GM23248 (cell line): Measurements from ENCODE around the gene NTF4. TPM values are rescaled to one million over a fixed set of nuclear protein-coding genes. Genes with fewer than 3 reads are reported as not detected.

Source experiments
- DNase-seq: peaks from one replicate; pipeline ENCODE4 v3.0.0-alpha.2; 2015
- H2AFZ ChIP-seq: fragments of 200-600 bp; sonication (generic); 2 replicates; pipeline ENCODE4 v1.6.1; 2016; ENCODE audit warnings: antibody characterized with exemption
- H3F3A ChIP-seq: fragments of 200-600 bp; sonication (generic); 2 replicates; pipeline ENCODE4 v1.6.1; 2016; ENCODE audit warnings: mild to moderate bottlenecking, antibody characterized with exemption, mixed run types; ENCODE audit not compliant: insufficient read depth
- H3K27ac ChIP-seq: fragments of 200-600 bp; sonication (generic); 2 replicates; pipeline ENCODE4 v1.5.1; 2016; ENCODE audit warnings: mild to moderate bottlenecking
- H3K27me3 ChIP-seq: fragments of 200-600 bp; sonication (generic); replicated peaks from 2 replicates; pipeline ENCODE4 v1.6.1; 2016; ENCODE audit warnings: mild to moderate bottlenecking; ENCODE audit not compliant: insufficient read depth
- H3K36me3 ChIP-seq: fragments of 200-600 bp; sonication (generic); 2 replicates; pipeline ENCODE4 v1.6.1; 2016; ENCODE audit warnings: low read depth, mild to moderate bottlenecking
- H3K4me1 ChIP-seq: fragments of 200-600 bp; sonication (generic); 2 replicates; pipeline ENCODE4 v1.6.1; 2016; ENCODE audit warnings: mild to moderate bottlenecking; ENCODE audit not compliant: insufficient read depth
- H3K4me2 ChIP-seq: fragments of 200-600 bp; sonication (generic); one replicate; pipeline ENCODE4 v1.6.1; 2016; ENCODE audit warnings: mild to moderate bottlenecking; ENCODE audit not compliant: unreplicated experiment
- H3K4me3 ChIP-seq: fragments of 200-600 bp; sonication (generic); 2 replicates; pipeline ENCODE4 v1.5.1; 2016; ENCODE audit warnings: mild to moderate bottlenecking
- H3K79me2 ChIP-seq: fragments of 200-600 bp; sonication (generic); 2 replicates; pipeline ENCODE4 v1.6.1; 2016; ENCODE audit warnings: mild to moderate bottlenecking; ENCODE audit not compliant: insufficient read depth
- H3K9ac ChIP-seq: fragments of 200-600 bp; sonication (generic); 2 replicates; pipeline ENCODE4 v1.6.1; 2016; ENCODE audit warnings: mild to moderate bottlenecking
- H3K9me2 ChIP-seq: fragments of 200-600 bp; sonication (generic); 2 replicates; pipeline ENCODE4 v1.6.1; 2016; ENCODE audit warnings: mixed run types, mild to moderate bottlenecking, moderate library complexity; ENCODE audit not compliant: insufficient read depth
- H3K9me3 ChIP-seq: fragments of 200-600 bp; sonication (generic); one replicate; pipeline ENCODE4 v1.6.1; 2017; ENCODE audit warnings: low read depth
- H4K20me1 ChIP-seq: fragments of 200-600 bp; sonication (generic); 2 replicates; pipeline ENCODE4 v1.6.0; 2016; ENCODE audit not compliant: insufficient read depth
- EZH2 ChIP-seq: fragments of 200-600 bp; sonication (generic); IDR thresholded peaks from 2 replicates; pipeline ENCODE4 v1.6.1; 2018; ENCODE audit warnings: antibody characterized with exemption, mild to moderate bottlenecking; ENCODE audit not compliant: insufficient read depth, poor library complexity, severe bottlenecking
- EZH2phosphoT487 ChIP-seq: fragments of 200-600 bp; sonication (generic); IDR thresholded peaks from 2 replicates; pipeline ENCODE4 v1.6.1; 2018; ENCODE audit warnings: antibody characterized with exemption, moderate library complexity, mild to moderate bottlenecking, low read depth; ENCODE audit not compliant: insufficient read depth
- WGBS, 2 experiments: methylation state at CpG; one replicate each; pipeline ENCODE4 v1.1.6; 2015 to 2017; ENCODE audit warnings: low lambda C conversion rate in 2 of 2, low coverage in 1 of 2; ENCODE audit errors: missing lambda C conversion rate in 2 of 2; 5-methylcytosine and 5-hydroxymethylcytosine counted together
- in situ Hi-C: fragments of 300-500 bp; cut with MboI; formaldehyde crosslinking; loops from 2 replicates; pipeline ENCODE4 v1.15.0; 2020
- polyA plus RNA-seq: library from polyadenylated mRNA; unstranded; fragments of >200 nt; fragmentation: Nextera tagmentation; extraction: Ambion mirVana; gene quantifications from 2 replicates; pipeline ENCODE4 v1.2.1, GENCODE V29; 2016
- total RNA-seq: library from RNA; depleted of rRNA; stranded (reverse); fragments of >200 nt; shearing (Covaris generic); gene quantifications from 2 replicates; pipeline ENCODE4 v1.2.3, GENCODE V29; 2014

The NTF4 gene
- total and polyA plus RNA-seq, 2 experiments from 2014 or later, result 0.51 TPM; not detected in 1

DNA sequence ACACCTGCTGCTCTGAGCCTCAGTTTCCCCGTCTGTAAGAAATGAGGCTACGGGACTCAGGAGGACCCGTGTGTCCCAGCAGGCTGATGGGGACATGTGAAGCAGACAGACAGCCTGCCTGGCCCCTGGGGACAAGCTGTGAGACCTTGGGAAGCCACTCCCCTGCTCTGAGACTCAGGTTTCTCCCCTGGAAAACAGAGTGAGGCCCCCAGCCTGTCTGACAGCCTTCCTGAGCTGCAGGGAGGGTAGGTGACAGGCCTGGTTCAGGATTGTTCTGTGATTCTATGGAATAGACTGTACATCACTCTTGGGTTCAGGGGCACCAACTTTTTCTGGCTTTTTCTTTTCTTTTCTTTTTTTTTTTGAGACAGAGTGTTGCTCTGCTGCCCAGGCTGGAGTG lies 2.9 kb upstream of the NTF4 start:
- Histone ChIP-seq H2AFZ (no peak overlapping the region), H3F3A (peaks cover 6% of the 10 kb centered on the region; the same call in 1 of the 2 replicates), H3K4me2 (no peak overlapping the region), H3K4me3 (no peak overlapping the region), H3K27ac (no peak overlapping the region), H4K20me1 (no peaks in the 10 kb centered on the region), H3K9ac (no peak overlapping the region), H3K4me1 (no peaks in the 10 kb centered on the region), H3K79me2 (no peaks in the 10 kb centered on the region), H3K9me2 (no peaks in the 10 kb centered on the region), H3K36me3 (no peaks in the 10 kb centered on the region), H3K9me3 (no peaks in the 10 kb centered on the region), H3K27me3 (no peaks in the 10 kb centered on the region)
- WGBS, 2 experiments, result 29 to 31% methylated on average over 3 of the region's 3 CpGs
- TF ChIP-seq EZH2, result no peak
- no peak for TF ChIP-seq EZH2phosphoT487
- in situ Hi-C loops, result no loop called here
- DNase-seq, result no peak

- Histone ChIP-seq H3F3A (peaks cover 6% of the 10 kb centered on the region; the same call in 1 of the 2 replicates), H3K4me3 (no peak overlapping the region), H4K20me1 (no peaks in the 10 kb centered on the region), H3K9me3 (no peaks in the 10 kb centered on the region), H3K4me1 (no peaks in the 10 kb centered on the region), H3K4me2 (no peak overlapping the region), H3K36me3 (no peaks in the 10 kb centered on the region), H2AFZ (no peak overlapping the region), H3K27ac (no peak overlapping the region), H3K9me2 (no peaks in the 10 kb centered on the region), H3K79me2 (peaks cover 2% of the 10 kb centered on the region; the same call in 1 of the 2 replicates), H3K27me3 (no peaks in the 10 kb centered on the region), H3K9ac (no peak overlapping the region)
- no peak for DNase-seq
- WGBS, 2 experiments, result 70% methylated on average over 13 of the region's 13 CpGs
- in situ Hi-C loops, result no loop called here
- TF ChIP-seq EZH2 (no peak), EZH2phosphoT487 (no peak)
Observed at GRCh38 chr19:49065905-49066512, 1.4 kb upstream of the NTF4 start.

GRCh38 chr19:49064029-49064629 lies 489 bp downstream of the NTF4 start:
- peak overlapping the region; percentile 57 for H3K4me3 ChIP-seq
- 40 to 50% methylated on average over 7 to 9 of the region's 10 CpGs for WGBS, 2 experiments
- in situ Hi-C loops, result no loop called here

GRCh38 chr19:49061445-49061844 lies 3.2 kb downstream of the NTF4 start:
- H3F3A ChIP-seq, result no peaks in the 10 kb centered on the region
- no peak for DNase-seq
- no peaks in the 10 kb centered on the region for H4K20me1 ChIP-seq
- no peaks in the 10 kb centered on the region for H3K27me3 ChIP-seq
- no peaks in the 10 kb centered on the region for H3K36me3 ChIP-seq
- in situ Hi-C loops, result no loop called here
- H3K4me2 ChIP-seq, result no peak overlapping the region
- H3K79me2 ChIP-seq, result peaks cover 43% of the 10 kb centered on the region
- no peak for TF ChIP-seq EZH2phosphoT487
- TF ChIP-seq EZH2, result no peak
- WGBS, 2 experiments, result 79 to 82% methylated on average over 22 to 25 of the region's 25 CpGs
- no peak overlapping the region for H3K4me3 ChIP-seq
- H3K9me3 ChIP-seq, result no peaks in the 10 kb centered on the region
- H2AFZ ChIP-seq, result no peak overlapping the region
- no peak overlapping the region for H3K9ac ChIP-seq
- no peak overlapping the region for H3K27ac ChIP-seq
- no peaks in the 10 kb centered on the region for H3K9me2 ChIP-seq
- H3K4me1 ChIP-seq, result no peaks in the 10 kb centered on the region

More at GRCh38 chr19:49064029-49064629, 489 bp downstream of the NTF4 start:
- Histone ChIP-seq H3K27me3 (no peaks in the 10 kb centered on the region), H3K9me3 (no peaks in the 10 kb centered on the region), H3K4me2 (peak overlapping the region; percentile 61), H3K36me3 (no peaks in the 10 kb centered on the region), H2AFZ (no peak overlapping the region), H3K9ac (no peak overlapping the region), H3K4me1 (no peaks in the 10 kb centered on the region), H3F3A (peaks cover 6% of the 10 kb centered on the region; the same call in 1 of the 2 replicates), H3K79me2 (peaks cover 19% of the 10 kb centered on the region), H3K27ac (no peak overlapping the region), H4K20me1 (no peaks in the 10 kb centered on the region), H3K9me2 (no peaks in the 10 kb centered on the region)
- DNase-seq, result no peak
- TF ChIP-seq EZH2phosphoT487 (no peak), EZH2 (no peak)
